CD4-positive, alpha-beta T cell (primary cell): Measurements from ENCODE around the gene PLAC8L1. TPM values are rescaled to one million over a fixed set of nuclear protein-coding genes. Genes with fewer than 3 reads are reported as not detected.
A peak's percentile ranks its signal among the peaks of the same experiment; 100 is the strongest.

Experiments used
- ATAC-seq: fragments of 200-7000 bp; cut with Tn5 transposase; one replicate; pipeline ENCODE4 v1.10.0; 2022; ENCODE audit warnings: mild to moderate bottlenecking; ENCODE audit not compliant: poor library complexity
- CTCF ChIA-PET: fragments of 350-600 bp; sonication (Branson Sonifier 250); formaldehyde crosslinking; loops from one replicate; lab custom pipeline; 2021; ENCODE audit warnings: antibody characterized with exemption, inconsistent platforms; lab: Charles Lee
- POLR2A ChIA-PET: fragments of 350-600 bp; sonication (Branson Sonifier 250); formaldehyde crosslinking; loops from one replicate; lab custom pipeline; 2021; ENCODE audit warnings: antibody characterized with exemption, inconsistent platforms; lab: Charles Lee
- DNase-seq, 14 experiments: peaks; one replicate each; pipeline ENCODE4 v3.0.0-alpha.2; 2013 to 2020; ENCODE audit warnings: mixed read lengths in 2 of 14
- H3K27ac ChIP-seq, 2 donors: one replicate each; pipeline versions ENCODE4 v1.5.1 to v1.7.0; 2013; ENCODE audit warnings: low read length in 2 of 2, low read depth in 1 of 2, mild to moderate bottlenecking in 1 of 2
- H3K27me3 ChIP-seq, 2 experiments: 1 replicate in 1 of 2; 2 replicates in 1 of 2; pipeline versions ENCODE4 v1.6.1 to v1.7.0; 2013; ENCODE audit warnings: low read length in 2 of 2, control low read depth in 1 of 2, mild to moderate bottlenecking in 1 of 2, moderate library complexity in 1 of 2; ENCODE audit not compliant: insufficient read depth in 2 of 2, control insufficient read depth in 1 of 2
- H3K36me3 ChIP-seq: one replicate; pipeline ENCODE4 v1.6.1; 2013; ENCODE audit warnings: low read length, control low read depth; ENCODE audit not compliant: insufficient read depth
- H3K4me1 ChIP-seq: one replicate; pipeline ENCODE4 v1.6.1; 2013; ENCODE audit warnings: low read length, control low read depth; ENCODE audit not compliant: insufficient read depth
- H3K4me3 ChIP-seq: one replicate; pipeline ENCODE4 v1.5.1; 2013; ENCODE audit warnings: mild to moderate bottlenecking, low read length, moderate library complexity
- H3K9me3 ChIP-seq, 2 experiments: 1 replicate in 1 of 2; 2 replicates in 1 of 2; pipeline versions ENCODE4 v1.6.1 to v1.7.0; 2013; ENCODE audit warnings: low read length in 2 of 2, mild to moderate bottlenecking in 2 of 2, control low read depth in 1 of 2, moderate library complexity in 1 of 2; ENCODE audit not compliant: control insufficient read depth in 1 of 2, insufficient read depth in 1 of 2
- H3K27ac Mint-ChIP-seq: one replicate; pipeline ENCODE4 v1.8.0; 2020; ENCODE audit warnings: mixed read lengths
- H3K27me3 Mint-ChIP-seq: one replicate; pipeline ENCODE4 v1.8.0; 2021; ENCODE audit warnings: mixed read lengths
- H3K36me3 Mint-ChIP-seq: one replicate; pipeline ENCODE4 v1.8.0; 2021; ENCODE audit warnings: low read depth, mixed read lengths
- H3K4me1 Mint-ChIP-seq: one replicate; pipeline ENCODE4 v1.8.0; 2021; ENCODE audit warnings: low read depth, mixed read lengths
- H3K4me3 Mint-ChIP-seq: one replicate; pipeline ENCODE4 v1.8.0; 2020; ENCODE audit warnings: mild to moderate bottlenecking, mixed read lengths
- H3K9me3 Mint-ChIP-seq: one replicate; pipeline ENCODE4 v1.8.0; 2020; ENCODE audit warnings: mixed read lengths
- CTCF ChIP-seq: fragments of 200-600 bp; IDR thresholded peaks from one replicate; pipeline ENCODE4 v1.8.0; 2022; ENCODE audit warnings: antibody characterized with exemption, mild to moderate bottlenecking
- intact Hi-C, 2 experiments: fragments of 100-400 bp; cut with DNase I in 1 of 2; cut with micrococcal nuclease in 1 of 2; formaldehyde crosslinking; loops; one replicate each; pipeline versions ENCODE4 v1.15.1 to v1.9.0; 2023 to 2025; cut with DNase I, micrococcal nuclease
- total RNA-seq, 174 experiments: library from RNA in 2 of 174; stranded (reverse) in 2 of 174; gene quantifications; one replicate each; pipeline ENCODE4 v1.2.3 and lab custom pipeline; 2021 to 2026

Gene PLAC8L1
- total RNA-seq, 2 experiments from 2014 or later: 0.56 TPM; not detected in 1

DNA sequence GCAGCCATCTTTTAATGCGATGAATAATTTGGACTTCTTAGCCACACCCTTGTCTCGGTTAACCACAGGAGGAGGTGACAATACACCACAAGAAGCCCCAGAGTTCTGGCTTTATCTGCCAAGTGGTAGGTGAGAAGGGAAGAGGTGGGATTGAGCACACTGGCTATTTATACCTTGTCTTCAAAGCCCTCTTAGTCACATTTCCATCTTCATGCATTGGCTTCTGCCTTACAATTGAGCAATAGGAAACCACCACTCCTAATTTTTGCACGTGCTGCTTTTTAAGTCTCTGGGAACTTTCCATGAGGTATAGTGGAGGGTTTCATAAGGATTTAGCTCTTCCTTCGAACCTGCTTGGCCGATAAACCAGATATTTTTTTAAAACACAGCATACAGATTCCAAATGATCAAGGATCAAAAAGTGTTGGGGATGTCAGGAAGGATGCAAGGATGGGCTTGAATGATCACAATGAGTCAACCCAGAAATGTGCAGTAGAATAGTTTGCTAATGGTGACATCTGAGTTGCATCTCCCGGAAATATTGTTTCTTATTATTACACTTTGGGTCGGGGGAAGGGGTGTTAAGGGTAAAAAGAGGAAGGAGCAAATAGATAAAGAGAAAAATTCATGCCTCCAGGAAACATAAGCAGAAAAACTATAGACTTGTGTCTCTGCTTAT is 25.5 kb downstream of the PLAC8L1 start:
- intact Hi-C loops: no loop called here
- no peak for TF ChIP-seq CTCF
- DNase-seq (peak in 3 of 14 experiments; percentile 2 to 23 (median 15)), ATAC-seq (no peak)
- POLR2A ChIA-PET: no interaction called here
- peaks cover 0 to 4% of the 10 kb centered on the region in 2 experiments for H3K27me3 ChIP-seq
- no peaks in the 10 kb centered on the region for H3K9me3 ChIP-seq
- H3K27me3 Mint-ChIP-seq: peaks cover 16% of the 10 kb centered on the region
- peaks cover 2% of the 10 kb centered on the region for H3K4me1 ChIP-seq
- H3K4me1 Mint-ChIP-seq: peaks cover 11% of the 10 kb centered on the region
- no peak overlapping the region for H3K4me3 Mint-ChIP-seq
- no peak overlapping the region for H3K4me3 ChIP-seq
- H3K36me3 Mint-ChIP-seq: no peaks in the 10 kb centered on the region
- no peaks in the 10 kb centered on the region for H3K36me3 ChIP-seq
- CTCF ChIA-PET: no interaction called here
- H3K27ac Mint-ChIP-seq: no peak overlapping the region
- no peak overlapping the region for H3K27ac ChIP-seq
- no peaks in the 10 kb centered on the region for H3K9me3 Mint-ChIP-seq

DNA sequence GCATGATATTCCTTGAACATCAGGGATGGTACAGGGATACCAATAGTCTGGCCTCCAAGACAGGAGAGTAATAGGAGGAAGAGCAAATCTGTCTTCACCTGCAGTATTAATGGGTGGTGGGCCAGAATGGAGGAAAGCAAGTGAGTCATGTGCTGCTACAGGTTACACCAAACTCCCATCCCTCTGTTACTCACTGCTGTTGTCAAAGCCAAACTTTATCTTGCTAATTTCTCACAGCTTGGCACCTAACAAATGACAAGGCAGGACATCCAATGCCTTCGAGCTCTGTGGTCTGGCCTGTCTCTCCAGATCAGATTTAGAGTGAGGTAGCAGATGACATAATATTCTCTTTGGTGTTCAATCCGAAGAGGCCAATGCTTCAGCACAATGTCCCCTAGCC is 26.8 kb downstream of the PLAC8L1 start:
- ChIA-PET CTCF (no interaction called here), POLR2A (no interaction called here)
- H3K4me1 Mint-ChIP-seq: peaks cover 11% of the 10 kb centered on the region
- no peaks in the 10 kb centered on the region for H3K9me3 ChIP-seq
- H3K4me3 Mint-ChIP-seq: no peak overlapping the region
- TF ChIP-seq CTCF: no peak
- H3K4me1 ChIP-seq: peaks cover 2% of the 10 kb centered on the region
- H3K36me3 Mint-ChIP-seq: no peaks in the 10 kb centered on the region
- no peak overlapping the region for H3K27ac ChIP-seq
- H3K4me3 ChIP-seq: no peak overlapping the region
- no peak for ATAC-seq
- intact Hi-C loops: no loop called here
- peaks cover 19% of the 10 kb centered on the region for H3K27me3 Mint-ChIP-seq
- peaks cover 0 to 4% of the 10 kb centered on the region in 2 experiments for H3K27me3 ChIP-seq
- no peaks in the 10 kb centered on the region for H3K9me3 Mint-ChIP-seq
- no peak for DNase-seq
- no peak overlapping the region for H3K27ac Mint-ChIP-seq
- no peaks in the 10 kb centered on the region for H3K36me3 ChIP-seq

DNA sequence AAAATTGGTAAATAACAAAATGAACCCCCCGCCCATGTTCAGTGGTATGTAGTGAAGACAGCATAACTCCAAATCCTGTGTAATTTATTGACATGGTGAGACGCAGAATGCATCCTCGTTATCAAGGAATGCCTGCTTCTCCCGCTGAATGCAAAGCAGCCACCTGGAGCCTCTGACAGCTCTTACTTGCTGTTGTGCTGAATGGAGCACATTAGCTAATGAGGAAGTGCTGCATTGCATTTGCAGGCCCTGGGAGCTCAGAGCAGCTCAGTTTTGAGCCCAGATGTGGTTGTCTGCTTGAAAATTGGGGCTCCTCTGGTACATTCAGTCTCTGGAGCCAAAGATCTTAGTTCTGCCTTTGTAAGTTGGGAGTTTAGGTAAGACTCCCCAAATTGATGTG is 28.9 kb downstream of the PLAC8L1 start:
- Histone ChIP-seq H3K27ac (no peak overlapping the region), H3K36me3 (no peaks in the 10 kb centered on the region), H3K4me1 (peaks cover 2% of the 10 kb centered on the region), H3K9me3 (no peaks in the 10 kb centered on the region), H3K4me3 (no peak overlapping the region), H3K27me3 (peaks cover 2 to 4% of the 10 kb centered on the region in 2 experiments)
- TF ChIP-seq CTCF: no peak
- ChIA-PET CTCF (no interaction called here), POLR2A (no interaction called here)
- DNase-seq (no peak), ATAC-seq (no peak)
- Mint-ChIP-seq H3K36me3 (no peaks in the 10 kb centered on the region), H3K27ac (no peak overlapping the region), H3K9me3 (no peaks in the 10 kb centered on the region), H3K27me3 (peaks cover 13% of the 10 kb centered on the region), H3K4me3 (no peak overlapping the region), H3K4me1 (peaks cover 11% of the 10 kb centered on the region)
- intact Hi-C loops: no loop called here
